Hepatocyte (in vitro differentiated cells): ENCODE data around the gene EHMT2.

Source experiments
- EZH2 ChIP-seq: fragments of 200-600 bp; sonication (generic); IDR thresholded peaks from 2 replicates; pipeline ENCODE4 v1.6.1; 2016; ENCODE audit warnings: antibody characterized with exemption, mild to moderate bottlenecking, borderline replicate concordance
- EZH2phosphoT487 ChIP-seq: fragments of 200-600 bp; sonication (generic); IDR thresholded peaks from one replicate; pipeline ENCODE4 v1.6.1; 2018; ENCODE audit warnings: antibody characterized with exemption, mild to moderate bottlenecking, low read depth, moderate library complexity; ENCODE audit not compliant: unreplicated experiment, severe bottlenecking
- TF ChIP-seq, protein P1 (sequence below): fragments of 200-600 bp; sonication (generic); IDR thresholded peaks from 2 replicates; pipeline ENCODE4 v1.5.1; 2016; ENCODE audit warnings: antibody characterized with exemption, mild to moderate bottlenecking; ENCODE audit not compliant: poor library complexity

- TF ChIP-seq, protein P1, sequence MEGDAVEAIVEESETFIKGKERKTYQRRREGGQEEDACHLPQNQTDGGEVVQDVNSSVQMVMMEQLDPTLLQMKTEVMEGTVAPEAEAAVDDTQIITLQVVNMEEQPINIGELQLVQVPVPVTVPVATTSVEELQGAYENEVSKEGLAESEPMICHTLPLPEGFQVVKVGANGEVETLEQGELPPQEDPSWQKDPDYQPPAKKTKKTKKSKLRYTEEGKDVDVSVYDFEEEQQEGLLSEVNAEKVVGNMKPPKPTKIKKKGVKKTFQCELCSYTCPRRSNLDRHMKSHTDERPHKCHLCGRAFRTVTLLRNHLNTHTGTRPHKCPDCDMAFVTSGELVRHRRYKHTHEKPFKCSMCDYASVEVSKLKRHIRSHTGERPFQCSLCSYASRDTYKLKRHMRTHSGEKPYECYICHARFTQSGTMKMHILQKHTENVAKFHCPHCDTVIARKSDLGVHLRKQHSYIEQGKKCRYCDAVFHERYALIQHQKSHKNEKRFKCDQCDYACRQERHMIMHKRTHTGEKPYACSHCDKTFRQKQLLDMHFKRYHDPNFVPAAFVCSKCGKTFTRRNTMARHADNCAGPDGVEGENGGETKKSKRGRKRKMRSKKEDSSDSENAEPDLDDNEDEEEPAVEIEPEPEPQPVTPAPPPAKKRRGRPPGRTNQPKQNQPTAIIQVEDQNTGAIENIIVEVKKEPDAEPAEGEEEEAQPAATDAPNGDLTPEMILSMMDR = no peak
- no peak for TF ChIP-seq EZH2
- no peak for TF ChIP-seq EZH2phosphoT487
These were observed 1.0 kb downstream of the EHMT2 start for GRCh38 chr6:31896493-31896855.
